GM12891 (cell line): ENCODE data around the gene KCTD3.
A peak's percentile ranks its signal among the peaks of the same experiment; 100 is the strongest.

Experiments
- DNase-seq: peaks from one replicate; pipeline ENCODE4 v3.0.0; 2011; ENCODE audit warnings: low spot score; ENCODE audit not compliant: insufficient read length
- FAIRE-seq: peaks from 2 replicates; lab custom pipeline; 2011; peaks lifted over from hg19 to GRCh38; lab: Jason Lieb, UNC
- PAX5 ChIP-seq: IDR thresholded peaks from 2 replicates; pipeline ENCODE4 v1.6.1; 2011; ENCODE audit warnings: low read length, moderate library complexity, mild to moderate bottlenecking; ENCODE audit not compliant: insufficient read depth, severe bottlenecking
- POLR2A ChIP-seq: IDR thresholded peaks from 2 replicates; pipeline ENCODE4 v1.6.1; 2011; ENCODE audit warnings: low read depth, low read length, control low read depth
- POLR2AphosphoS5 ChIP-seq: IDR thresholded peaks from 2 replicates; pipeline ENCODE4 v1.6.1; 2011; ENCODE audit warnings: low read depth, low read length, control low read depth
- POU2F2 ChIP-seq: IDR thresholded peaks from 2 replicates; pipeline ENCODE4 v1.6.1; 2011; ENCODE audit warnings: low read depth, mild to moderate bottlenecking, control low read depth, low read length, moderate library complexity
- SPI1 ChIP-seq: IDR thresholded peaks from 2 replicates; pipeline ENCODE4 v1.6.1; 2011; ENCODE audit warnings: low read depth, low read length, control low read depth
- TAF1 ChIP-seq: IDR thresholded peaks from 2 replicates; pipeline ENCODE4 v1.6.1; 2011; ENCODE audit warnings: low read depth, low read length, control low read depth

Gene KCTD3

DNA sequence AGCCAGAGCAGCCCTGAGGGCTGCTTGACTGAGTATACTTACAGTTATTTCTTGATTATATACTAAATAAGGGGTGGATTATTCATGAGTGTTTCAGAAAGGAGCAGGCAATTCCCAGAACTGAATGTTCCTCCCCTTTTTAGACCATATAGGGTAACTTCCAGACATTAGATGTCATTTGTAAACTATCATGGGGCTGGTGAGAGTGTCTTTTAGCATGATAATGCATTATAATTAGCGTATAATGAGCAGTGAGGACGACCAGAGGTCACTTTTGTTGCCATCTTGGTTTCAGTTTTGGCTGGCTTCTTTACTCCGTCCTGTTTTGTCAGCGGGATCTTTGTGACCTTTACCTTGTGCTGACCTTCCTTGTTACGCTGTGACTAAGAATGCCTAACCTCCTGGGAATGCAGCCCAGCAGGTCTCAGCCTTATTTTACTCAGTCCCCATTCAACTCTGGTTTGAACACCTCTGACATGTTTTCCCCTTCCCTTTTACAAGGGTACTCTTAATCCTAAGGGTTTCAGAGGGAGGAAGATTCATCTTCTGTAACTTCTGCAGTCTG is 16.2 kb downstream of the KCTD3 start:
- FAIRE-seq (no peak), DNase-seq (no peak)
- TF ChIP-seq POLR2AphosphoS5: no peak
- no peak for TF ChIP-seq PAX5
- TF ChIP-seq SPI1: no peak
- TF ChIP-seq POLR2A: no peak
- TF ChIP-seq TAF1: no peak
- TF ChIP-seq POU2F2: no peak

DNA sequence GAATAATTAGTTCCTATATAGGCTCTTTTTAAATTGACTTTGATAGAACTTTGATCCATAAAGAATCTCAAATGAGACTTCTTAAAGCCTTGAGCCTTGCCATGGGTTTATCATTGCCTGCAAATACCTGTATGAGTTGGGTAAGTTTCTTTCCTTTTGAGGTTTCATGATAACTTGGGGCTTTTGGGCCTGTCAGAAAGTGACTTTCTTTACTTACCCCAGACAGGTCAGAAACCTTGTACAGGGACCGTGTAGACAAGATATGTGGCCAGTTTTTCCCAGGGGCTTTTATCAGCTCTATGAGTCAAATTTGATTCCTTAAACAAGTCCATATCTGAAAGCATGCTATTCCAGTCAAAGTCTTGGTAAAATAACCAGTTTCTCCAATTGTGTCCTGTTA is 17.3 kb downstream of the KCTD3 start:
- DNase-seq: no peak
- FAIRE-seq: no peak
- TF ChIP-seq POLR2A (no peak), TAF1 (no peak), POLR2AphosphoS5 (no peak), SPI1 (no peak), PAX5 (no peak), POU2F2 (no peak)

DNA sequence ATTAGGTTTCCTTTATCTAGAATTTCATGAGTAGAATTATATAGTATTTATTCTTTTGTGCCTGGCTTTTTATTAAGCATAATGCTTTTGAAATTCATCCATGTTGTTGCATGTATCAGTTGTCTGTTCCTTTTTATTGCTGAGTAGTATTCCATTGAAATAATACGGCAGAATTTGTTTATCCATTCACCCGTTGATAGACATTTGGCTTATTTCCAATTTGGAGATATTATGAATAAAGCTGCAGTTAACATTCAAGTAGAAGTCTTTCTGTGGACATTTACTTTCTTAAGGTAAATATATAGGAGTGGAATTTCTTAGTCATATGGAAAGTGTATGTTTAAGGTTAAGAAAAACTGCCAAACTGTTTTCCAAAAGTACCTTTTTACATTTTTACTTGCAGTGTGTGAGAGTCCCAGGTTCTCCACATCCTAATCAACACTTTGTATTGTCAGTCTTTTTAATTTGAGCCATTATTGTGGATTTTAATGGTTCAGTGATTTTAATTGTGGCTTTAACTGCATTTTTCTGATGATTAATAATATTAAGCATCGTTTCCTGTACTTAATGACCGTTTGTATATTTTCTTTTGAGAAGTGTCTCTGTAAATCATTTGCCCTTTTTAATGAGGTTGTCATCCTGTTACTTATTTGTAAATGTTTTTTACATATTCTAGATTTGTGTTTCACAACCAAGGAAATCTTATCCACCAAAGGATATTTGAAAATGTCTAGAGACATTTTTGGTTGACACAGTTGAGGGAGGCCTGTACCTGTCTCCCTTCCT is 22.7 kb downstream of the KCTD3 start:
- no peak for TF ChIP-seq TAF1
- TF ChIP-seq PAX5: no peak
- TF ChIP-seq POU2F2: no peak
- TF ChIP-seq SPI1: 0 out of 2 replicates have a peak, but pooled peaks have one; percentile 17
- no peak for TF ChIP-seq POLR2AphosphoS5
- TF ChIP-seq POLR2A: no peak
- FAIRE-seq: no peak

DNA sequence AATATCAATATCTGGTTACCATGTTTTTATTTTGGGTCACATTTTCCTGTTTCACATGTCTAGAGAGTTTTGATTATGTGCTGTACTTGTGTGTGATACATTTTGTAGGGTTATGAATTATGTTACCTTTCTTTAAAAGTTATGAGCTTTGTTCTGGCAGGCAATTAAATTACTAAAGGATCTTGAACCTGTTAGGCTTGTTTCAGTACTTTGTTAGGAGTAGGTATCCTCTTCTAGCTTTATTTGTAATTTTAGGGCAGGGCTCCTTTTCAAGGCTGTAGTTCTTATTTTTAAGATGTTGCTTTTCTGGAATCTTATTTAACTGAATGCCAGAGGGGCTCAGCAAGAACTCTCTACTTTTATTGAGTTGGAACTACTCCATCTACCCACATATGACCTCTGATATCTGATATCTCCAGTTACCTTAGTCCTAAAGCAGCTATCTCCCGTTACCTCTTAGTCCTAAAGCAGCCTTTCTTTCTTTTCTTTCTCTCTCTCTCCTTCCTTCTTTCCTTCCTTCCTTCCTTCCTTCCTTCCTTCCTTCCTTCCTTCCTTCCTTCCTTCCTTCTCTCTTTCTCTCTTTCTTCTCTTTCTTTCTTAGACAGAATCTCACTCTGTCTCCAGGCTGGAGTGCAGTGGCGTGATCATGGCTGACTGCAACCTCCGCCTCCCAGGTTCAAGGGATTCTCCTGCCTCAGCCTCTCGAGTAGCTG is 23.8 kb downstream of the KCTD3 start:
- TF ChIP-seq POLR2AphosphoS5: no peak
- no peak for TF ChIP-seq SPI1
- no peak for TF ChIP-seq POLR2A
- TF ChIP-seq PAX5: no peak
- no peak for TF ChIP-seq POU2F2
- TF ChIP-seq TAF1: no peak
- DNase-seq (no peak), FAIRE-seq (no peak)

More for the DNA sequence above, 22.7 kb downstream of the KCTD3 start:
- DNase-seq: no peak

DNA sequence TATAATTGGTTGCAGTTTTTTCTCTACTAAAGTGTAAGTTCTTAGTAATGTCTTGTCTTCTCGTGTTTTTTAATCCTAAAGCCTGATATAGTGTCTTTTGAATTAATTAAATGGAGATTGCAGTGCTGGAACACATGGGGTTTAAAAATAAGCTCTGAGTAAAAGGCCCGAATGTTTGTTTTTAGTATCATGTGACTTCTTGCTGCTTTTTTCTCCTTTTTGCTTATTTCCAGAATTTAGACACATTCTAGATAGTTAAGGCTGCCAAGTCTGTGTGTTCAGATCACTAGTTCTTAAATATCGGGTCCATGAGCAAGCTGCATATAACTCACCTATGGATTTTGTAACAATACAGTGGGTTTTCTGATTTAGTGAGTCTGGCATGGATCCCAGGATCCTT is 27.5 kb downstream of the KCTD3 start:
- no peak for FAIRE-seq
- TF ChIP-seq SPI1 (no peak), PAX5 (no peak), TAF1 (no peak), POLR2AphosphoS5 (no peak), POLR2A (no peak), POU2F2 (no peak)
- no peak for DNase-seq

DNA sequence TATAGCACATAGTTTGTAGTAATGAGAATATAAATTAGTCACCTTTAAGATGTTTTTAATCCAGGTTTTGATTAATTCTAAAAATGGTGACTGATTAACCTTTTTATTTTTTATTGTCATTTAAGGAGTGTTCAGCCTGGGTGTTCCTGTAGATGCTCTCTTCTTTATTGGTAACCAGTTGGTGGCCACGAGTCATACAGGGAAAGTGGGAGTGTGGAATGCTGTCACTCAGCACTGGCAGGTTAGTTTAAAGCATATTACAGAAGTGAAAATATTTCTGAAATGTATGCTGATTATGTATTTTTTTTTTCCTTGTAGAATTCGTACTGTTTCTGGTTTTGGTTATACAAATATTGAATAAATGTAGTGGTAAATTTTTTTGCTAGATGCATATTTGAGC is 28.1 kb downstream of the KCTD3 start:
- no peak for FAIRE-seq

DNA sequence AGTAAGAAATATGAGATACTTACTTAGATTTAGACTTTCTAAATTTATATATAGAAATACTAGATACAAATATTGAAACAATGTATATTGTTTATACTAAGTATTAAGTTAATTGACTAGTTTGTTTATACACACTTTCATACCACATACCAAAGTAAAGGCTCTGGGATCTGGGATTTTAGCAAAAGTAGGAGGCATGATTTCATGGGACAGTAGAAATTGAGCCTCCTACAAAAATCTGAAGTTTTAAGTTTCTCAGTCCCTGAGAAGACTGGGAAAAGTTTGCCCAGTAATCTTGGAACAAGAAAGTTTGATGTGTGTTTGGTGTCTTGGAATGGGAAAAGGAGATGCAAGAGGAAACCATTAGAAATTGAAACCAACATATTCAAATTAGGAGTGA is 30.9 kb downstream of the KCTD3 start:
- TF ChIP-seq POU2F2: no peak
- TF ChIP-seq TAF1: no peak
- no peak for TF ChIP-seq POLR2A
- TF ChIP-seq POLR2AphosphoS5: no peak
- TF ChIP-seq SPI1: no peak
- DNase-seq (no peak), FAIRE-seq (no peak)

More for the DNA sequence above, 28.1 kb downstream of the KCTD3 start:
- TF ChIP-seq TAF1: no peak
- no peak for TF ChIP-seq POU2F2
- TF ChIP-seq PAX5: no peak
- TF ChIP-seq POLR2A: no peak
- TF ChIP-seq POLR2AphosphoS5: no peak
- no peak for TF ChIP-seq SPI1
- no peak for DNase-seq

DNA sequence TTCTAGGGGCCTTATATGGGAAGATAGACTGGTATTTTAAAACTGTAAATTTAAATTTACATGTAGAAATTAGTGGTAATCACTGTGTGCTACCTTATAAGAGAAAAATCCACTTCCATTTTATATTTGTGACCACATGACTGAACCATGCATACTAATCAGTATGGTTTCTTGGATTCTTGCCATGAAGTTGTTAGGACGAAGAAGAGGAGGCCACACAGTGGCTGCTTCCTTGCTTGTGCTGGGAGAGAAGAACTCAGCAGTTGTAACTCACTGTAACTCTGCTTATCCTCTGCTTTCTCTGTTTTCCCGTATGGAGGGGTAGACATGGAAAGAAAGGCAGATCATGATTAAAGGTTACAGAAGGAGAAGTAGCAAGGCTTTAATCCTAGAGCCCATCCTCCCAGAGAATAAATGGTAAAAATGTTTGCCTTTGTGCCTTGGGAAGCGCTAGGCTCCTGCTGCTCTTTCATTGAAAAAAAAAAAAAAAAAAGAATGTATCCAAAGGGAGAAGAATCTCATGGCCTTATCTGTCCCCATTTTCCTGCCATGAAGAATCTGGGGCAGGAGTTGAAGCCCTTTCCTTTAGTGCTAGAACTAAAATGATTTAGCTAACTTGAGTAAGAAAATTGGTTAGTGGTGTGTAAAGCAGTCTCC is 32.4 kb downstream of the KCTD3 start:
- no peak for TF ChIP-seq POLR2AphosphoS5
- TF ChIP-seq POLR2A: no peak
- TF ChIP-seq POU2F2: no peak
- no peak for TF ChIP-seq TAF1
- TF ChIP-seq PAX5: no peak
- no peak for TF ChIP-seq SPI1
- FAIRE-seq (no peak), DNase-seq (no peak)
